OCI-LY7 (cell line): ENCODE measurements around the gene LRCH3. TPM values are rescaled to one million over a fixed set of nuclear protein-coding genes. Genes with fewer than 3 reads are reported as not detected.

ENCODE experiments used
- BruUV-seq: library from RNA; stranded (reverse); fragments of 400-500 nt; replicated peaks from 2 replicates; lab custom pipeline; 2021; lab: Mats Ljungman, UMichigan
- CTCF ChIA-PET: fragments of 300-600 bp; sonication (Branson Sonifier 250); formaldehyde crosslinking; loops from one replicate; lab custom pipeline; 2022; ENCODE audit warnings: antibody characterized with exemption; ENCODE audit not compliant: unreplicated experiment; lab: Charles Lee
- POLR2A ChIA-PET: fragments of 300-600 bp; sonication (Branson Sonifier 250); formaldehyde crosslinking; loops from one replicate; lab custom pipeline; 2022; ENCODE audit warnings: antibody characterized with exemption; lab: Charles Lee
- DNase-seq: peaks from one replicate; pipeline ENCODE4 v3.0.0-alpha.2; 2015; ENCODE audit warnings: low spot score
- H2AFZ ChIP-seq: fragments of 200-600 bp; sonication (generic), shearing (Covaris generic); 2 replicates; pipeline ENCODE4 v1.6.1; 2014; ENCODE audit warnings: mild to moderate bottlenecking, antibody characterized with exemption, low read length, moderate library complexity
- H3K27ac ChIP-seq: fragments of 200-600 bp; sonication (generic); 2 replicates; pipeline ENCODE4 v1.5.1; 2014; ENCODE audit warnings: mixed run types, low read depth, mild to moderate bottlenecking, moderate library complexity, low read length, inconsistent platforms; ENCODE audit not compliant: poor library complexity, severe bottlenecking
- H3K36me3 ChIP-seq: fragments of 200-600 bp; sonication (generic); 2 replicates; pipeline ENCODE4 v1.6.1; 2014; ENCODE audit warnings: mild to moderate bottlenecking, antibody characterized with exemption, low read length, moderate library complexity, mixed read lengths; ENCODE audit not compliant: insufficient read depth
- H3K4me1 ChIP-seq: fragments of 200-600 bp; sonication (generic); 2 replicates; pipeline ENCODE4 v1.5.1; 2014; ENCODE audit warnings: mild to moderate bottlenecking, low read length; ENCODE audit not compliant: insufficient read depth, poor library complexity, severe bottlenecking
- H3K4me2 ChIP-seq: fragments of 200-600 bp; sonication (generic); 2 replicates; pipeline ENCODE4 v1.6.1; 2014; ENCODE audit warnings: mild to moderate bottlenecking, low read length
- H3K4me3 ChIP-seq: fragments of 200-600 bp; sonication (generic); 2 replicates; pipeline ENCODE4 v1.5.1; 2014; ENCODE audit warnings: mild to moderate bottlenecking, low read depth, low read length; ENCODE audit not compliant: poor library complexity, severe bottlenecking
- H3K79me2 ChIP-seq: fragments of 200-600 bp; sonication (generic); 2 replicates; pipeline ENCODE4 v1.6.1; 2016; ENCODE audit warnings: low read depth, mild to moderate bottlenecking, low read length, moderate library complexity, mixed read lengths; ENCODE audit not compliant: insufficient read depth
- H3K9me2 ChIP-seq: fragments of 200-600 bp; sonication (generic); 2 replicates; pipeline ENCODE4 v1.6.1; 2016; ENCODE audit warnings: mild to moderate bottlenecking, low read length, mixed read lengths; ENCODE audit not compliant: insufficient read depth
- H3K9me3 ChIP-seq: fragments of 200-600 bp; sonication (generic); 2 replicates; pipeline ENCODE4 v1.6.1; 2014; ENCODE audit warnings: mild to moderate bottlenecking, mixed run types, low read length, mixed read lengths
- H4K20me1 ChIP-seq: fragments of 200-600 bp; sonication (generic); 2 replicates; pipeline ENCODE4 v1.6.1; 2014; ENCODE audit warnings: mild to moderate bottlenecking, antibody characterized with exemption, low read length, moderate library complexity, mixed read lengths; ENCODE audit not compliant: insufficient read depth
- CTCF ChIP-seq: fragments of 200-600 bp; sonication (generic); conservative IDR thresholded peaks from 2 replicates; pipeline ENCODE4 v1.5.1; 2014; ENCODE audit warnings: mild to moderate bottlenecking, antibody characterized with exemption, low read length, moderate library complexity, mixed read lengths
- EZH2phosphoT487 ChIP-seq: fragments of 200-600 bp; sonication (generic); IDR thresholded peaks from 2 replicates; pipeline ENCODE4 v1.6.1; 2018; ENCODE audit warnings: low read depth, borderline replicate concordance, mild to moderate bottlenecking, mixed run types, antibody characterized with exemption, low read length, moderate library complexity, mixed read lengths
- intact Hi-C: fragments of 100-400 bp; cut with micrococcal nuclease; formaldehyde crosslinking; loops from one replicate; pipeline ENCODE4 v1.10.0; 2022; ENCODE audit not compliant: unreplicated experiment
- total RNA-seq, 2 experiments: library from RNA; depleted of rRNA in 1 of 2; stranded (reverse); fragments of >200 nt in 1 of 2; shearing (Covaris generic) in 1 of 2; gene quantifications; 2 replicates each; pipeline ENCODE4 v1.2.3, GENCODE V29; 2014 to 2022

LRCH3 gene
- total RNA-seq, 2 experiments from 2014 or later = 39.0 to 52.6 TPM

GRCh38 chr3:197789309-197789708 lies 1.7 kb upstream of the LRCH3 start:
- ChIA-PET CTCF (interaction anchor here (0.9 kb wide), 1 partner anchor 58 kb away, joined by 3 read pairs; no protein-coding TSS in a partner anchor), POLR2A (interaction anchor here (0.8 to 1.1 kb wide), 7 partner anchors 9 to 40 kb away, joined by 3 to 5 read pairs (median 4); no protein-coding TSS in a partner anchor)
- Histone ChIP-seq H2AFZ (peak overlapping the region; percentile 70; the same call in 1 of the 2 replicates), H3K4me2 (peak overlapping the region; percentile 95), H3K79me2 (peaks cover 28% of the 10 kb centered on the region; the same call in 1 of the 2 replicates), H4K20me1 (peaks cover 8% of the 10 kb centered on the region; the same call in 1 of the 2 replicates), H3K36me3 (peaks cover 10% of the 10 kb centered on the region), H3K27ac (no peak overlapping the region), H3K9me3 (no peaks in the 10 kb centered on the region), H3K4me3 (no peak overlapping the region), H3K9me2 (no peaks in the 10 kb centered on the region), H3K4me1 (peaks cover 36% of the 10 kb centered on the region)
- BruUV-seq = no TSS peak
- TF ChIP-seq CTCF (no peak), EZH2phosphoT487 (no peak)
- intact Hi-C loops = no loop called here
- no peak for DNase-seq

GRCh38 chr3:197790033-197790432 lies 1.0 kb upstream of the LRCH3 start:
- Histone ChIP-seq H3K36me3 (peaks cover 2% of the 10 kb centered on the region), H3K79me2 (peaks cover 35% of the 10 kb centered on the region), H3K27ac (peak overlapping the region; percentile 84), H3K9me2 (no peaks in the 10 kb centered on the region), H3K4me2 (peak overlapping the region; percentile 95), H3K9me3 (no peaks in the 10 kb centered on the region), H3K4me1 (peaks cover 36% of the 10 kb centered on the region), H2AFZ (peak overlapping the region; percentile 70), H4K20me1 (peaks cover 8% of the 10 kb centered on the region; the same call in 1 of the 2 replicates), H3K4me3 (peak overlapping the region; percentile 84)
- ChIA-PET CTCF (no interaction called here), POLR2A (interaction anchor here (0.8 to 2.0 kb wide), 6 partner anchors 7 to 78 kb away, joined by 3 to 8 read pairs (median 4); no protein-coding TSS in a partner anchor)
- intact Hi-C loops = loop anchor here (2.0 kb wide), 3 partner anchors 39 to 77 kb away; partner anchors contain the start of gene RUBCN
- no TSS peak for BruUV-seq
- DNase-seq = no peak
- TF ChIP-seq EZH2phosphoT487 (no peak), CTCF (no peak)
